C4-2B (cell line): Measurements from ENCODE around the gene LHFPL2.

Experiments
- H3K27ac ChIP-seq: fragments of 450-650 bp; 2 replicates; pipeline ENCODE4 v1.5.1; 2017
- CTCF ChIP-seq: fragments of 450-650 bp; conservative IDR thresholded peaks from 2 replicates; pipeline ENCODE4 v1.5.1; 2017; ENCODE audit warnings: mild to moderate bottlenecking
- ZFX ChIP-seq: fragments of 450-650 bp; IDR thresholded peaks from 2 replicates; pipeline ENCODE4 v1.6.1; 2017

Gene LHFPL2

GRCh38 chr5:78587081-78587774, 61.3 kb downstream of the LHFPL2 start:
- H3K27ac ChIP-seq: no peak overlapping the region
- TF ChIP-seq CTCF (no peak), ZFX (no peak)

- TF ChIP-seq ZFX (no peak), CTCF (no peak)
These were observed 62.3 kb downstream of the LHFPL2 start for GRCh38 chr5:78586251-78586650.

GRCh38 chr5:78578015-78578414, 70.6 kb downstream of the LHFPL2 start:
- H3K27ac ChIP-seq: no peak overlapping the region
- TF ChIP-seq CTCF (no peak), ZFX (no peak)

More at GRCh38 chr5:78586251-78586650, 62.3 kb downstream of the LHFPL2 start:
- H3K27ac ChIP-seq: no peak overlapping the region

- no peak for TF ChIP-seq CTCF
- TF ChIP-seq ZFX: no peak
- H3K27ac ChIP-seq: no peak overlapping the region
These were observed 71.3 kb downstream of the LHFPL2 start for GRCh38 chr5:78577071-78577807.

GRCh38 chr5:78576376-78576775, 72.2 kb downstream of the LHFPL2 start:
- TF ChIP-seq CTCF (no peak), ZFX (no peak)
- H3K27ac ChIP-seq: no peak overlapping the region

GRCh38 chr5:78574731-78575161, 73.8 kb downstream of the LHFPL2 start:
- TF ChIP-seq CTCF (no peak), ZFX (no peak)
- no peak overlapping the region for H3K27ac ChIP-seq

GRCh38 chr5:78574131-78574673, 74.4 kb downstream of the LHFPL2 start:
- no peak for TF ChIP-seq ZFX
- TF ChIP-seq CTCF: no peak
- H3K27ac ChIP-seq: no peak overlapping the region
